Left ventricle myocardium superior (tissue), 1 donor: Measurements from ENCODE around the gene CACNA2D4. TPM values are rescaled to one million over a fixed set of nuclear protein-coding genes. Genes with fewer than 3 reads are reported as not detected.

Source experiments
- ATAC-seq: fragments of 200-7000 bp; cut with Tn5 transposase; one replicate; pipeline ENCODE4 v1.9.1; 2020; ENCODE audit warnings: mild to moderate bottlenecking, moderate library complexity
- DNase-seq: peaks from one replicate; pipeline ENCODE4 v3.0.0-alpha.2; 2020
- intact Hi-C: fragments of 100-400 bp; cut with micrococcal nuclease; formaldehyde crosslinking; loops from one replicate; pipeline ENCODE4 v1.11.0; 2022
- total RNA-seq: library from RNA; stranded (reverse); fragmentation: NEBNext Ultra II Directional; extraction: Animal tissue kit (Norgen Biotek cat#: 25700); gene quantifications from one replicate; pipeline ENCODE4 v1.2.1, GENCODE V29; 2021
- donor health status: DM: no; HTN: yes; CAD: no; lungs with severe emphysema.

CACNA2D4 gene
- total RNA-seq, 1 donor from 2014 or later: 1.0 TPM

- DNase-seq (no peak), ATAC-seq (no peak)
- intact Hi-C loops: no loop called here
Observed at GRCh38 chr12:1935242-1935641, 16.8 kb upstream of the CACNA2D4 start.

GRCh38 chr12:1934831-1935230 is 16.4 kb upstream of the CACNA2D4 start:
- DNase-seq: no peak
- intact Hi-C loops: no loop called here
- ATAC-seq: no peak

GRCh38 chr12:1934068-1934467 is 15.6 kb upstream of the CACNA2D4 start:
- DNase-seq: no peak
- intact Hi-C loops: no loop called here

GRCh38 chr12:1933342-1934051 is 15.0 kb upstream of the CACNA2D4 start:
- intact Hi-C loops: no loop called here
- DNase-seq: no peak
- no peak for ATAC-seq

More at GRCh38 chr12:1934068-1934467, 15.6 kb upstream of the CACNA2D4 start:
- ATAC-seq: no peak

GRCh38 chr12:1932264-1932777 is 13.9 kb upstream of the CACNA2D4 start:
- intact Hi-C loops: no loop called here
- ATAC-seq (peak; percentile 70), DNase-seq (peak; percentile 87)

GRCh38 chr12:1931642-1932041 is 13.2 kb upstream of the CACNA2D4 start:
- intact Hi-C loops: no loop called here
- ATAC-seq (no peak), DNase-seq (no peak)

GRCh38 chr12:1930803-1931597 is 12.5 kb upstream of the CACNA2D4 start:
- ATAC-seq (no peak), DNase-seq (no peak)
- intact Hi-C loops: no loop called here

- intact Hi-C loops: no loop called here
- ATAC-seq (no peak), DNase-seq (no peak)
Observed at GRCh38 chr12:1929985-1930802, 11.7 kb upstream of the CACNA2D4 start.

- DNase-seq (no peak), ATAC-seq (no peak)
- intact Hi-C loops: no loop called here
Observed at GRCh38 chr12:1929241-1929984, 11.0 kb upstream of the CACNA2D4 start.

GRCh38 chr12:1928439-1929121 is 10.1 kb upstream of the CACNA2D4 start:
- ATAC-seq: no peak
- intact Hi-C loops: no loop called here
- DNase-seq: no peak

GRCh38 chr12:1927751-1928351 is 9.4 kb upstream of the CACNA2D4 start:
- peak; percentile 88 for DNase-seq
- peak; percentile 80 for ATAC-seq
- intact Hi-C loops: no loop called here

GRCh38 chr12:1927051-1927680 is 8.7 kb upstream of the CACNA2D4 start:
- ATAC-seq (no peak), DNase-seq (no peak)
- intact Hi-C loops: no loop called here

GRCh38 chr12:1926251-1926657 is 7.8 kb upstream of the CACNA2D4 start:
- ATAC-seq: peak; percentile 56

GRCh38 chr12:1925684-1926006 is 7.2 kb upstream of the CACNA2D4 start:
- intact Hi-C loops: no loop called here

More at GRCh38 chr12:1926251-1926657, 7.8 kb upstream of the CACNA2D4 start:
- DNase-seq: no peak
- intact Hi-C loops: no loop called here

GRCh38 chr12:1924996-1925683 is 6.7 kb upstream of the CACNA2D4 start:
- intact Hi-C loops: no loop called here
- DNase-seq: no peak

More at GRCh38 chr12:1925684-1926006, 7.2 kb upstream of the CACNA2D4 start:
- ATAC-seq (no peak), DNase-seq (no peak)

GRCh38 chr12:1922985-1923384 is 4.5 kb upstream of the CACNA2D4 start:
- DNase-seq: no peak
- intact Hi-C loops: no loop called here

More at GRCh38 chr12:1924996-1925683, 6.7 kb upstream of the CACNA2D4 start:
- ATAC-seq: no peak

More at GRCh38 chr12:1922985-1923384, 4.5 kb upstream of the CACNA2D4 start:
- no peak for ATAC-seq
